ENCODE measurements around the gene DENND1A. TPM values are rescaled to one million over a fixed set of nuclear protein-coding genes. Genes with fewer than 3 reads are reported as not detected.

Gene DENND1A
- total and polyA plus RNA-seq, 2 of the 13 experiments (the other 11 are each of a cell fraction or from before 2014, with no cell fraction given), result 14.8 to 30.1 TPM

DNA sequence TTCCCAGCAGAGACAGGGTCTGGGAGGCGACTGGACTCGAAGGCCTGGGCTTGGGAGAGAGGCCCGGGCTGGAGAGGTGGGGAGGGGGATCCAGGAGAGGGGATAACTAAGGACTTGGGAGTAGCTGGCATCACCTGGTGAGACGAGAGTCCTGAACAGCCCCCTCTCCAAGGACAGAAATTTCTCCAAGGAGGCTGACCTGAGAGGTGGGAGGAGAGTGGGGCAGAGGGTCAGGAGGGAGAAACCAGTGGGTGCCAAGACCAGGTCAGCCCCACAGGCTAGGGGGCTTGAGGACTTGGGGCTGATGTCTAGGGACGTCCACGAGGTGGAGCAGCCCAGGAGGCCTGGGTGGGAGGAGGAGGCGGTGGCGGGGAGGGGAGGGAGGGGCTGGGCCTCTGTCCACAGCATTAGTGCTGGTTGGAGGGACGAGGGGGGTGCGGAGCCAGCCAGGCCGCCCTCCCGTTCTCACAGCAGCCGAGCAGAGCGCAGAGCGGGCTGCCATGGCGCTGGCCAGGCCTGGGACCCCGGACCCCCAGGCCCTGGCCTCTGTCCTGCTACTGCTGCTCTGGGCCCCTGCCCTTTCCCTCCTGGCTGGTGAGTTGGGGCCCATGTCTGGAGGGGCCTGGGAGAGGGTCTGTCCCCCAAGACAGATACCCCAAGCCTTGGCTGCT lies 574.0 kb downstream of the DENND1A start, which contains the start of gene CRB2:
CRB2 (plus strand) TSS at position 437 of the 671 bp plus-strand sequence; CDS start at position 501, 64 bp downstream.
- Histone ChIP-seq H3K9ac (ENCODE audit: insufficient read depth, low read depth, low read length) (no peak within 1 kb of the TSS), H2AFZ (ENCODE audit: low read length) (no peak within 1 kb of the TSS), H3K4me2 (ENCODE audit: low read depth, low read length) (peak within 1 kb of the TSS; percentile 87), H3K36me3 (replicated peaks in 1 of 2; ENCODE audit: control insufficient read depth in 1 of 2, insufficient read depth in 2 of 2, low read length in 2 of 2) (no peaks in the 10 kb centered on the region), H3K27me3 (ENCODE audit: control insufficient read depth in 1 of 2, insufficient read depth in 2 of 2, low read length in 2 of 2) (peaks cover 0 to 37% of the 10 kb centered on the region in 2 experiments; a peak in 4 of 5 replicates), H3K4me3 (replicated peaks in 1 of 3; ENCODE audit: insufficient read depth in 1 of 3, low read depth in 2 of 3, low read length in 3 of 3) (peak within 1 kb of the TSS in 1 of 3 experiments; percentile 53; a peak in 1 of 6 replicates), H3K9me3 (ENCODE audit: low read length) (no peaks in the 10 kb centered on the region), H3K79me2 (ENCODE audit: insufficient read depth, low read length) (no peaks in the 10 kb centered on the region), H3K27ac (ENCODE audit: extremely low read length, insufficient read depth, low read length) (no peak within 1 kb of the TSS), H3K4me1 (ENCODE audit: insufficient read depth, low read length) (peaks cover 74% of the 10 kb centered on the region), H4K20me1 (ENCODE audit: insufficient read depth, low read length) (no peaks in the 10 kb centered on the region)
- intact Hi-C loops (cut with micrococcal nuclease; ENCODE audit: unreplicated experiment), result no loop called here
- DNase-seq (ENCODE audit: low spot score) (peak; percentile 54), ATAC-seq (peak; percentile 68), FAIRE-seq (no peak)
- in situ Hi-C loops (cut with HindIII; ENCODE audit: extremely low pct_ligation_motif_present, low pct_unique_long_range_greater_than_20kb), result no loop called here
- ChIA-PET CTCF (ENCODE audit: low intra/inter-chr PET ratio, low total read pairs) (interaction anchor here (0.9 to 4.0 kb wide), 2 partner anchors 29 to 44 kb away, joined by 4 to 35 read pairs; no protein-coding TSS in a partner anchor), POLR2A (no interaction called here)
- WGBS (ENCODE audit: low lambda C conversion rate), result 6% methylated on average over 6 of the region's 17 CpGs
- TF ChIP-seq, protein P1, sequence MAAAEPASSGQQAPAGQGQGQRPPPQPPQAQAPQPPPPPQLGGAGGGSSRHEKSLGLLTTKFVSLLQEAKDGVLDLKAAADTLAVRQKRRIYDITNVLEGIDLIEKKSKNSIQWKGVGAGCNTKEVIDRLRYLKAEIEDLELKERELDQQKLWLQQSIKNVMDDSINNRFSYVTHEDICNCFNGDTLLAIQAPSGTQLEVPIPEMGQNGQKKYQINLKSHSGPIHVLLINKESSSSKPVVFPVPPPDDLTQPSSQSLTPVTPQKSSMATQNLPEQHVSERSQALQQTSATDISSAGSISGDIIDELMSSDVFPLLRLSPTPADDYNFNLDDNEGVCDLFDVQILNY (CRISPR knock-in tag; conservative IDR thresholded peaks at IDR 0.05), result no peak
- TF ChIP-seq MAZ (IDR thresholded peaks at IDR 0.05; ENCODE audit: borderline replicate concordance, low read depth, low read length), result peak; percentile 31; the same call in 1 of the 2 replicates
- no peak for TF ChIP-seq MAZ (CRISPR knock-in tag; IDR thresholded peaks at IDR 0.05; ENCODE audit: low read depth)
- TF ChIP-seq, protein P2, sequence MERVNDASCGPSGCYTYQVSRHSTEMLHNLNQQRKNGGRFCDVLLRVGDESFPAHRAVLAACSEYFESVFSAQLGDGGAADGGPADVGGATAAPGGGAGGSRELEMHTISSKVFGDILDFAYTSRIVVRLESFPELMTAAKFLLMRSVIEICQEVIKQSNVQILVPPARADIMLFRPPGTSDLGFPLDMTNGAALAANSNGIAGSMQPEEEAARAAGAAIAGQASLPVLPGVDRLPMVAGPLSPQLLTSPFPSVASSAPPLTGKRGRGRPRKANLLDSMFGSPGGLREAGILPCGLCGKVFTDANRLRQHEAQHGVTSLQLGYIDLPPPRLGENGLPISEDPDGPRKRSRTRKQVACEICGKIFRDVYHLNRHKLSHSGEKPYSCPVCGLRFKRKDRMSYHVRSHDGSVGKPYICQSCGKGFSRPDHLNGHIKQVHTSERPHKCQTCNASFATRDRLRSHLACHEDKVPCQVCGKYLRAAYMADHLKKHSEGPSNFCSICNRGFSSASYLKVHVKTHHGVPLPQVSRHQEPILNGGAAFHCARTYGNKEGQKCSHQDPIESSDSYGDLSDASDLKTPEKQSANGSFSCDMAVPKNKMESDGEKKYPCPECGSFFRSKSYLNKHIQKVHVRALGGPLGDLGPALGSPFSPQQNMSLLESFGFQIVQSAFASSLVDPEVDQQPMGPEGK (CRISPR knock-in tag; IDR thresholded peaks at IDR 0.05), result peak; percentile 61
- TF ChIP-seq, protein P3, sequence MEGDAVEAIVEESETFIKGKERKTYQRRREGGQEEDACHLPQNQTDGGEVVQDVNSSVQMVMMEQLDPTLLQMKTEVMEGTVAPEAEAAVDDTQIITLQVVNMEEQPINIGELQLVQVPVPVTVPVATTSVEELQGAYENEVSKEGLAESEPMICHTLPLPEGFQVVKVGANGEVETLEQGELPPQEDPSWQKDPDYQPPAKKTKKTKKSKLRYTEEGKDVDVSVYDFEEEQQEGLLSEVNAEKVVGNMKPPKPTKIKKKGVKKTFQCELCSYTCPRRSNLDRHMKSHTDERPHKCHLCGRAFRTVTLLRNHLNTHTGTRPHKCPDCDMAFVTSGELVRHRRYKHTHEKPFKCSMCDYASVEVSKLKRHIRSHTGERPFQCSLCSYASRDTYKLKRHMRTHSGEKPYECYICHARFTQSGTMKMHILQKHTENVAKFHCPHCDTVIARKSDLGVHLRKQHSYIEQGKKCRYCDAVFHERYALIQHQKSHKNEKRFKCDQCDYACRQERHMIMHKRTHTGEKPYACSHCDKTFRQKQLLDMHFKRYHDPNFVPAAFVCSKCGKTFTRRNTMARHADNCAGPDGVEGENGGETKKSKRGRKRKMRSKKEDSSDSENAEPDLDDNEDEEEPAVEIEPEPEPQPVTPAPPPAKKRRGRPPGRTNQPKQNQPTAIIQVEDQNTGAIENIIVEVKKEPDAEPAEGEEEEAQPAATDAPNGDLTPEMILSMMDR (CRISPR knock-in tag; IDR thresholded peaks at IDR 0.05), result peak; percentile 69
- TF ChIP-seq EP300 (IDR thresholded peaks at IDR 0.05; ENCODE audit: low read depth in 2 of 2, low read length in 2 of 2), result no peak
- TF ChIP-seq EP300 (CRISPR knock-in tag; IDR thresholded peaks at IDR 0.05; ENCODE audit: borderline replicate concordance), result no peak
- TF ChIP-seq, protein P4, sequence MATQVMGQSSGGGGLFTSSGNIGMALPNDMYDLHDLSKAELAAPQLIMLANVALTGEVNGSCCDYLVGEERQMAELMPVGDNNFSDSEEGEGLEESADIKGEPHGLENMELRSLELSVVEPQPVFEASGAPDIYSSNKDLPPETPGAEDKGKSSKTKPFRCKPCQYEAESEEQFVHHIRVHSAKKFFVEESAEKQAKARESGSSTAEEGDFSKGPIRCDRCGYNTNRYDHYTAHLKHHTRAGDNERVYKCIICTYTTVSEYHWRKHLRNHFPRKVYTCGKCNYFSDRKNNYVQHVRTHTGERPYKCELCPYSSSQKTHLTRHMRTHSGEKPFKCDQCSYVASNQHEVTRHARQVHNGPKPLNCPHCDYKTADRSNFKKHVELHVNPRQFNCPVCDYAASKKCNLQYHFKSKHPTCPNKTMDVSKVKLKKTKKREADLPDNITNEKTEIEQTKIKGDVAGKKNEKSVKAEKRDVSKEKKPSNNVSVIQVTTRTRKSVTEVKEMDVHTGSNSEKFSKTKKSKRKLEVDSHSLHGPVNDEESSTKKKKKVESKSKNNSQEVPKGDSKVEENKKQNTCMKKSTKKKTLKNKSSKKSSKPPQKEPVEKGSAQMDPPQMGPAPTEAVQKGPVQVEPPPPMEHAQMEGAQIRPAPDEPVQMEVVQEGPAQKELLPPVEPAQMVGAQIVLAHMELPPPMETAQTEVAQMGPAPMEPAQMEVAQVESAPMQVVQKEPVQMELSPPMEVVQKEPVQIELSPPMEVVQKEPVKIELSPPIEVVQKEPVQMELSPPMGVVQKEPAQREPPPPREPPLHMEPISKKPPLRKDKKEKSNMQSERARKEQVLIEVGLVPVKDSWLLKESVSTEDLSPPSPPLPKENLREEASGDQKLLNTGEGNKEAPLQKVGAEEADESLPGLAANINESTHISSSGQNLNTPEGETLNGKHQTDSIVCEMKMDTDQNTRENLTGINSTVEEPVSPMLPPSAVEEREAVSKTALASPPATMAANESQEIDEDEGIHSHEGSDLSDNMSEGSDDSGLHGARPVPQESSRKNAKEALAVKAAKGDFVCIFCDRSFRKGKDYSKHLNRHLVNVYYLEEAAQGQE (IDR thresholded peaks at IDR 0.05; ENCODE audit: borderline replicate concordance in 1 of 2, low read depth in 1 of 2, low read length in 2 of 2), result peak; percentile 20 to 76; a peak in 3 of 4 replicates
- no peak for TF ChIP-seq ZNF451 (CRISPR knock-in tag; IDR thresholded peaks at IDR 0.05)
- TF ChIP-seq ZBTB7A (CRISPR knock-in tag; IDR thresholded peaks at IDR 0.05), result peak; percentile 31; the same call in 1 of the 2 replicates
- TF ChIP-seq, protein P5, sequence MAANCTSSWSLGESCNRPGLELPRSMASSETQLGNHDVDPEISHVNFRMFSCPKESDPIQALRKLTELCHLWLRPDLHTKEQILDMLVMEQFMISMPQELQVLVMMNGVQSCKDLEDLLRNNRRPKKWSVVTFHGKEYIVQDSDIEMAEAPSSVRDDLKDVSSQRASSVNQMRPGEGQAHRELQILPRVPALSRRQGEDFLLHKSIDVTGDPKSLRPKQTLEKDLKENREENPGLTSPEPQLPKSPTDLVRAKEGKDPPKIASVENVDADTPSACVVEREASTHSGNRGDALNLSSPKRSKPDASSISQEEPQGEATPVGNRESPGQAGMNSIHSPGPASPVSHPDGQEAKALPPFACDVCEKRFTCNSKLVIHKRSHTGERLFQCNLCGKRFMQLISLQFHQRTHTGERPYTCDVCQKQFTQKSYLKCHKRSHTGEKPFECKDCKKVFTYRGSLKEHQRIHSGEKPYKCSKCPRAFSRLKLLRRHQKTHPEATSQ (CRISPR knock-in tag; IDR thresholded peaks at IDR 0.05; ENCODE audit: borderline replicate concordance), result no peak
- no TSS peak for BruUV-seq (replicated peaks)
